GM18517 (cell line): ENCODE data around the gene WDR53.
"Not testable (repeated sequence)": the region's sequence is repeated elsewhere in the genome, so short reads cannot be mapped to it uniquely, and the experiment has no call there.

ENCODE experiments used
- ATAC-seq: cut with Tn5 transposase; IDR thresholded peaks from one replicate; pipeline ENCODE4 v1.9.1; 2021; ENCODE audit warnings: mild to moderate bottlenecking, moderate library complexity; ENCODE audit not compliant: unreplicated experiment

The WDR53 gene

GRCh38 chr3:196518966-196519717 lies 49.2 kb downstream of the WDR53 start:
- ATAC-seq: no peak

DNA sequence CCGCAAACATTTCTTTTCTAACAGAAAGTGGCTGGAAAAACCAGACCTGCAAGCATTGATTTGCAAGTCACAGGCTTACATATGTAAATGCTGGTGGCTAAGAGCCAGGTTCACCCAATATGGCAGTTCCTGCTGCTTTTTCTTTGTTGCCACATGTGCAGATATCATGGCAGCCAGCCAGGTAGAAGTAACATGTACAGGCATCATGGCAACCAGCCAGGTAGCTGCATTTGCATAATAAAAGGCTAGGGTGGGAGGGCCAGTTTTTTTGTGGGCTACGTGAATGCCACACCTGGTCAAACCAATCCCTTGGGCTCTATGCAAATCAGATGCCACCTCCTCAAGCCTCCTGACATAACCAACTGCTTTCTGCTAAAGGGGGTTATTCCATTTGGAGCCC lies 50.4 kb downstream of the WDR53 start:
- ATAC-seq: no peak

- ATAC-seq: no peak
Measured at GRCh38 chr3:196517162-196517800, 51.1 kb downstream of the WDR53 start.

GRCh38 chr3:196514913-196515621 lies 53.3 kb downstream of the WDR53 start, which contains the start of gene SMCO1:
Gene SMCO1 (minus strand): TSS chr3:196515346. CDS start chr3:196515209, 137 bp downstream.
- no peak for ATAC-seq

GRCh38 chr3:196514350-196514716 lies 54.0 kb downstream of the WDR53 start:
- ATAC-seq: no peak

DNA sequence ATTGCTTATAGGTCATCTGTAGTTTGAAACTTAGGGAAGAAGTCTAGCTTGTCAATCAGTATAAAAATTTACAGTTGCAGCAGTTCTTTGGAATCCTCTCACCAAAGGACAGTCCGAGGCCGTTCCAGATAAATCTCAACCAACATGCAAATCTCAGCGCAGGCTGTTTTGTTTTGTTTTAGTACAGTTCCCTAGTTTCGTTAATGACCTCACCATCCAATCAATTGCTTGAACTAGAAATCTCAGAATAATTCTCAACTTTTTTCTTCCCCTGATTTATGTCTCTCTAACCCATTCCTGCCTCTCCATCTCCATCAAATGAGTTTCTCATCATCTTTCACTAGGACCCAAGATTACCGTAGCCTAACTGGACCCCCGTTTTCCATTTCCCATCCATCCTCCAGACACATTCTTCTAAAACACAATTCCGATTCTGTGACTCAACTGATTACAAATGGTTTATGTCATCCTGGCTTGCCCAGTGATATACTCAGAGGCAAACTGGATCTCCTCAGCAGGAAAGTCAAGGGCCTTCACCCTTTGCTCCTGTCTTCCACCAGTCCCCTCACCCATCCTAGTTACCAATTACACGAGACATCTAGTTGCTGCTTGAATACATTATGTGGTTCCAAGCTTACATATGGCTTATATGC lies 54.5 kb downstream of the WDR53 start:
- no peak for ATAC-seq

- ATAC-seq: not testable (repeated sequence)
Measured at GRCh38 chr3:196511646-196512425, 56.5 kb downstream of the WDR53 start.

- ATAC-seq: not testable (repeated sequence)
Measured at GRCh38 chr3:196511108-196511507, 57.2 kb downstream of the WDR53 start.

DNA sequence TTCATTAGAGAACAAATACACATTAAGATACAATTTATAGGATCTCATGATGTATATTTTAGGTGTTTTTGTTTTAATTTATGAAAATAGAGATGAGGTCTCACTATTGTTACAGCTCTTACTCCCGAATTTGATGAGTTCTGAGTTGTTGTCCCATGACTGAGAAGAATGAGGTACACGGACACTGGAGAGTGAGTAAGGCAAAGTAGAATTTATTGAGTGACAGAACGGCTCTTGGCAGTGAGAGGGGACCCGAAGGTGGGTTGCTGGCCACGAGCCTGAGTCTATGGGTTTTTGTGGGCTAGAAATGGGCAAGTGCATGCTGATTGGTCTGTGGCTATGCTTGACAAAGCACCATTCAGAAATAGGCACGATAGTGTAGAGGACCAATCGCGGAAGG lies 61.7 kb downstream of the WDR53 start:
- ATAC-seq: no peak

GRCh38 chr3:196504556-196504955 lies 63.8 kb downstream of the WDR53 start:
- no peak for ATAC-seq
